GM21515 (cell line): Measurements from ENCODE around the gene TAAR1.
"Not testable (repeated sequence)": the region's sequence is repeated elsewhere in the genome, so short reads cannot be mapped to it uniquely, and the experiment has no call there.

ENCODE experiments used
- ATAC-seq: cut with Tn5 transposase; IDR thresholded peaks from one replicate; pipeline ENCODE4 v1.9.1; 2021; ENCODE audit not compliant: unreplicated experiment

The TAAR1 gene

GRCh38 chr6:132663661-132664060 lies 4.7 kb upstream of the TAAR1 start:
- ATAC-seq: no peak

- no peak for ATAC-seq
These were observed 2.9 kb upstream of the TAAR1 start for GRCh38 chr6:132661906-132662305.

- no peak for ATAC-seq
These were observed 7.9 kb downstream of the TAAR1 start for GRCh38 chr6:132651062-132651461.

- no peak for ATAC-seq
These were observed 8.6 kb downstream of the TAAR1 start for GRCh38 chr6:132650429-132650828.

GRCh38 chr6:132648828-132649227 lies 10.2 kb downstream of the TAAR1 start:
- no peak for ATAC-seq

- peak; percentile 82 for ATAC-seq
These were observed 10.6 kb downstream of the TAAR1 start for GRCh38 chr6:132648356-132648755.

GRCh38 chr6:132643547-132643946 lies 15.4 kb downstream of the TAAR1 start:
- no peak for ATAC-seq

GRCh38 chr6:132637135-132637534 lies 21.8 kb downstream of the TAAR1 start:
- ATAC-seq: not testable (repeated sequence)

GRCh38 chr6:132635906-132636305 lies 23.1 kb downstream of the TAAR1 start:
- not testable (repeated sequence) for ATAC-seq

- ATAC-seq: not testable (repeated sequence)
These were observed 23.7 kb downstream of the TAAR1 start for GRCh38 chr6:132635288-132635687.

- ATAC-seq: no peak
These were observed 24.2 kb downstream of the TAAR1 start for GRCh38 chr6:132634796-132635195.

- ATAC-seq: no peak
These were observed 25.6 kb downstream of the TAAR1 start for GRCh38 chr6:132633362-132633761.

GRCh38 chr6:132624175-132624574 lies 34.8 kb downstream of the TAAR1 start, which contains the start of gene TAAR2:
TAAR2 (minus strand) TSS chr6:132624275; CDS start chr6:132624275, 0 bp downstream.
- ATAC-seq: no peak

- no peak for ATAC-seq
These were observed 35.7 kb downstream of the TAAR1 start for GRCh38 chr6:132623106-132623845.

GRCh38 chr6:132616677-132617076 lies 42.3 kb downstream of the TAAR1 start:
- ATAC-seq: no peak

- peak; percentile 65 for ATAC-seq
These were observed 44.4 kb downstream of the TAAR1 start for GRCh38 chr6:132614554-132614953.

- ATAC-seq: no peak
These were observed 46.4 kb downstream of the TAAR1 start for GRCh38 chr6:132612449-132613108.

- no peak for ATAC-seq
These were observed 47.4 kb downstream of the TAAR1 start for GRCh38 chr6:132611616-132612015.

- no peak for ATAC-seq
These were observed 51.3 kb downstream of the TAAR1 start for GRCh38 chr6:132607544-132608233.

- ATAC-seq: no peak
These were observed 54.3 kb downstream of the TAAR1 start for GRCh38 chr6:132604635-132605152.

GRCh38 chr6:132600900-132601299 lies 58.1 kb downstream of the TAAR1 start:
- not testable (repeated sequence) for ATAC-seq

GRCh38 chr6:132598473-132598872 lies 60.5 kb downstream of the TAAR1 start:
- ATAC-seq: no peak
